ENCODE measurements around the gene TFDP1.

DNA sequence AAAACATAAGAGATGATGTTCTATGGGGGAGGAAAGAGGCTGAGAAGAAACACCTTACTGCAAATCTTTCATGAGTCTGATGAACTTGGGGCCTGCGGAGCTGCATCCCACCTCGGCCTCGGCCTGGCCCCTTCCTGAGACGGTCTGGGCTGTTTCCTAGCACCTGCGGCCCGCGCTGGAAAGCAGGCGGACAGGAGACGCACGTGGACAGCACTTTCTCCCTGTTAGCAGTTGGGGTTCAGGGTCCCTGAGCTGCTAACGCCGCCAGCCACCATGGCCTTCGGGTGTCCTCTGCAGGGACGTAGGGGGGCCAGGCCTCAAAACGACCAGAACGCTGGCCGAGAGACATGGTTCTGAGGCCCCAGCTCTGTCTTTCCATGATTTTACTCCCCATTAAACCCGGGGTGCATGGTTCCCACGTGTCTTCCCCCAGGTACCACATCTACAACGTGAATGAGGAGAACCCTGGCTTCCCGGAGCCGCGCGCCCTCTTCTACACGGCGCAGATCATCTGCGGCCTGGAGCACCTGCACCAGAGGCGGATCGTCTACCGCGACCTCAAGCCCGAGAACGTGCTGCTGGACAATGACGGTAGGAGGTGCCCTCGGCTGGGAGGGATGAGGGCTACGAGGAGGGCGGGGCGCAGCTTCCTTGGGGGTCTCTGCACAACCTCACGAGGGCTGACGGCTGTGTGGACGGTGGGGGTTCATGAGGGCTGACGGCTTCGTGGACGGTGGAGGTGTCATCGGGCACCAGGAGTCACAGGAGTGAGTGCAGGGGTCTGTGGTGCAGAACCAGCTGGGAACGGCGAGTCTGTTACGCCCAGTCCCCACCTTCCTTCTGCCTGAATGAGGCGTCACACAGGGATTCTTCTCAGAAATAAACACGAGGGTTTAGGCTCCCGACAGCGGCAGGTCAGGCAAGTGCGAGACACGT, 86.8 kb downstream of the TFDP1 start:
- no peak for TF ChIP-seq POLR2A (IDR thresholded peaks at IDR 0.05)
- no peak for TF ChIP-seq CTCF (IDR thresholded peaks at IDR 0.05 in 8 of 11, conservative IDR thresholded peaks at IDR 0.05 in 3 of 11)

Data from spleen (tissue), 7 donors.